NCI-H1417 (cell line): ENCODE data around the gene GEN1.
"Not testable (repeated sequence)": the region's sequence is repeated elsewhere in the genome, so short reads cannot be mapped to it uniquely, and the experiment has no call there.

Source experiments
- DNase-seq, 3 experiments: peaks; one replicate each; lab custom pipeline; 2025; lab: John Stamatoyannopoulos, UW

GEN1 gene

DNA sequence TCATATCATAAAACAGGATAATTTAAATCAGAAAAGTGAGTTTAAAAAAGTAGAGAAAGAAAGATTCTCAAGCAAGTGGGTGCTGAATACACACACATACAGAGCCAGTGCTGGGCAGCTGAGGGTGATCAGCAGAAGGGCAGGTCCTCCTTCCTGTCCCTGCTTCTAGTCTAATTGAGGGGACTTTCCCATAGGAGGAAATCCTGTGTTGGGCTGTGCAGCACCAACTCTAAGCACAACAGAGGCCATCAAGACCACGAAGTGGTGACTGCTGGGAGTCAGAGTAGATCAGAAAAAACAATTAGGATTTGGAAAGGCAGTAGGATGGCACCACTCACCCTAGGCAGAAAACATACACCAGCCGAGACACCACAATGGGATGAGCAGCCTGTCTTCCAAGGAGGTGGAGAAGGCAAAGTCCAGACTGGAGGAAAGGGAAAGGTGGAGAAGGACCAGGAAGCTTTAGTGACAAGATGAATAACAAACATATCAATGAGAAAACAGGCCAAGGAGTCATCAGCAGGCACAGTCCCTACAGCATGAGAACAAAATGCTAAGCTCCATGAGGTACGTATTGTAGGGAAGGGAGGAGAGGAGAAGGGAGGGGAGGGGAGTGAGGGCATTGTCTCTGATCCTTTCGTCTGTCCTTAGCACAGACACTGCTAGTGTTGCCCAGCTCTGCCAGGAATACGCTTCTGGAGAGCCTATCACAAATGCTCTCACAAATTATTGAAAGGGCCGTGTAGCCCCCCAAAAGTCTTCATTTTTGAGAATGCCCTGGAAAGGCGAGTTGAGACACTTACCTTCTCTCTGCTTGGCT lies 45.6 kb downstream of the GEN1 start:
- DNase-seq: no peak

DNA sequence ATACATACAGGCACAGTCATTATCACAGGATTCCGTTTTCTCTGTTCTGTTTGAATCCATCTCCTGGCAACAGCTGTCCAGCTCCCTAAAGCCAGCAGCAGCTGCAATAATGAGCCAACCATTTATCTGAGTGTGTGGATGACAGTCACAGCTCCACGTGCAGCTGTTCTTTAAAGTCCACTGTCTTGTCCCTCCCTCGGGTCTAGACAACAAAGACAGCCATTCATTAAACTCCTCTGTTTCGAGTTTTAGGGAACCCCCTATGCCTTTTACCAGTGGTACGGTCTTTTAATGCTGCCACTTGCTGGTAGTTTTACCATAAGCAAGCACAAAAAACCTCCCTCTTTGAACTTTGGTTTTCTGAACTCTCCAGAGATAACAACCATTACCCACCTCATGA lies 46.3 kb downstream of the GEN1 start:
- peak in 1 of 3 experiments; percentile 57 for DNase-seq

DNA sequence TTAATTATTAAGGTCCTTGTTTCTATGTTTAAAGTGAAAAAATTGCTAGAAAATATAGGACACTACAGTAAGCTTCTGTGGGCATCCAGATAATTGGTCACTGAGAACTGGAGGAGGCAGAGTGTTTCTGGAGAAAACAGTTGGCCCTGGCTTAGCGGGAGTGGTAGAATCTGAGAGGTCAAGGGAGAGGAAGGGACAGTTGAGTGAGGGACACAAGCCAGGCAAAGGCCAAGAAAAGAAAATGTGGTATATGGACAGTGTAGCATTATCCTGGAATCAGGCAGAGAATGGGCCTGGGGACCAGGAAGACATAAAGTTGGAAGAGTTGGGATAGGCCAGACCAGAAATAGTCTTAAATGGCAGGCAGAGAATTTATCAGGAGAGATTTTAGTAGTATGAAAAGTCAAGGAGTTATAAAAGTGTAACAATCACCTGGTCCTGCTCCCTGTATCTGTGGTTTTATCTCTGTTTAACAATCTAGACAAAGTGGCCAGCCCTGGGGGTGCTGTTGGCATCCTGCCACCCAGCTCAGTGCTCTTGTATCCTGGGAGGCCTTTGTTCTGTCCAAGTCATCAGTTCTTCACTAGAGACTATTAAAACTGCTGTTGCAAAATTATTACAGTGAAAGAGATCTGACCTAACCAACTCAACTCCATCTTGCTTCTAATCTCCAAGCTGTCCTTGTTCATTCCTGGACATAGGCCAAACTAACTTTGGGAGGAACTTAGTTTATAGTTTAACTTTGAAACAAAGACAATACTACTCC lies 46.9 kb downstream of the GEN1 start:
- peak in 2 of 3 experiments; percentile 26 to 34 for DNase-seq

DNA sequence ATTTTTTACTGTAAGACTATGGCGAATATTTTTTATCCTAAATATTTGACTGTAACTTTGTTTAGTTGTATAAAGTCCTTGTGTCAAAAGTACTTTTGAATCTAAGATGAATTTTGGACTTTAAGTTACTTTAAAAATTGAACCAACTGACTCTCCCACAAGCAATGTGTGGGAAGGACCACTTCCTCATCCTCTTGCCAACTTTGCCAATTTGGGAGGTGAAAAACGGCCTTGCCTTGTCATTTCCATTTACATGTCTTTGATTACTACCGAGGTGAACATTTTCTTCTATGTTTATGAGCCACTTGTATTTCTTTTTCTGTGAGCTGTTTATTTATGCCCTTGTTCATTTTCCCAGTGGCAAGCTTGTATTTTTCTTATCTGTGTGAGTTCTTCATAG lies 49.6 kb downstream of the GEN1 start:
- DNase-seq: no peak

- no peak for DNase-seq
These were observed 50.4 kb downstream of the GEN1 start for GRCh38 chr2:17804358-17804757.

DNA sequence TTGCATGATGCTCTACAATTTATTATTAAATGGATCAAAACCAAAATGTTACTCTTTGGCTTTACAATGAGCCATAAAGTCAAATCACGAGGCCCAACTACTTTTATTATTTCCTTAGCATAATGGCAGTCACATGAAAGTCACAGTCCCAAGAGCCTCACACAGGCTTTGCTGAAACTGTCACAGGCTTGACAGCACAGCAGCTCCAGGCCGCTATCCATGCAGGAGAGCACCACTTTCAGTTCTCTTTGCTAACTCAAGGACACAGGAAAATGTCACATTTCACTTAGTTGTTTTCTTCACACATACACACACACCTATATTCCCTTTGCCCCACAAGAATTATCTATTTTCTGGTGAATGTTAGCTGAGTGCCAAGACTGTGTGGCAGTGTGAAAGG lies 51.2 kb downstream of the GEN1 start:
- DNase-seq: no peak

DNA sequence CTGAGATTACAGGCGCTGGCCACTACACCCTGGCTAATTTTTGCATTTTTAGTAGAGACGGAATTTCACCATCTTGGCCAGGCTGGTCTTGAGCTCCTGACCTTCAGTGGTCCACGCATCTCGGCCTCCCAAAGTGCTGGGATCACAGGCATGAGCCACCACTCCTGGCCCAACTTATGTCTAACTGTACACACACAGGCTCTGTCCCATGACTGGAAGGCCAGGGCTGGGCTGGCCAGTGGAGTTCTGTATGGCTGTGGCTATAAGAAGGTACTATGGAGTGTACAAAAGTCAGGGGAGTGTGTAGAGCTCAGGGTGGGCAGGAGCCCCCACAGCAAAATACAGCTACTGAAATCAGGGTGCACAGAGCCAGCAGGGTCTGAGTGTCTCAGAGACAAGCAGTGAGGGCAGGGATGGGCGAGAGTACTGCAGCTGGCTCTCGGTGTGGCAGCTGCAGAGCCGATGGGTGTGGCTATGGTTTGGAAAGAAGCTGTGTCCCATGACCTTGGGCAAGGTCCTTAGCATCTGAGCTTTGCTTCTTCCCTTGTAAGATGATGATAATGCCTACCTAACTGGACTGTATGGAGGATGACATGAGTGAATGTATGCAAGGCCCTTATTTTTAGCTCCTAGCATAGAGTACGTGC lies 51.9 kb downstream of the GEN1 start:
- DNase-seq: no peak

DNA sequence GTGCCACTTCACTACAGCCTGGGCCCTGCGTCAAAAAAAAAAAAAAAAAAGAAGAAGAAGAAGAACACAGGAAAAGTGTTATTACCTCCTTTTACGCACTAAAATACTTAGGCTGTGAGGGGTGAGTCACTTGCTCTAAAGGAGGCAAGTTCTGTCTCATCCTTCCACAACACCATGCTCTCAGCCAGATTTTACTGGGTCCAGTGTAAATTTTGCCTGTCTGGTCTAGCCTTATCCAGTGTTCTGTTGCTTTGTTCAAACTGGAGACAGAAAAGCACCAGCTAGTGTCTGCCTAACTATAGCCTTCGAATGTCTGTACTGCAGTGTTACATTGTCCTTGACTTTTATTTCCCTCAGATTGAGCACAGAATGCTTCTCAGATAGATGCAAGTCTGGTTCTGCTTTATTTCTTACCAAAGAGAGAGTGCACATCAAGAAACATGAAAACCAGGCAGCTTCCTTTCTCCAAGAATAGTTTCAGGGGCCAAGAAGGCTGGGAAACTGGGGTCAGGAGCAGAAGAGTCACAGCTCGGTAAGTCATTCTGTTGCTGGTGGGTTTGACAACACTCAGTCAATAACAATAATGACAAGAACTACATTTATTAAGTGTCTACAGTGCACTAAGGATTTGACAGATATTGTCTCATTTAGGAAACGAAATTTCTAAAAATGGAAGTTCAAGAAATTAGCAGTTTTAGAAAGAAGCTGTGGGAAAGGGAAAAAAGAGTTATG lies 59.2 kb downstream of the GEN1 start:
- DNase-seq: no peak

GRCh38 chr2:17813742-17814473 lies 60.0 kb downstream of the GEN1 start:
- no peak for DNase-seq

- no peak for DNase-seq
These were observed 60.7 kb downstream of the GEN1 start for GRCh38 chr2:17814601-17815000.

GRCh38 chr2:17815468-17816184 lies 61.7 kb downstream of the GEN1 start:
- no peak for DNase-seq

DNA sequence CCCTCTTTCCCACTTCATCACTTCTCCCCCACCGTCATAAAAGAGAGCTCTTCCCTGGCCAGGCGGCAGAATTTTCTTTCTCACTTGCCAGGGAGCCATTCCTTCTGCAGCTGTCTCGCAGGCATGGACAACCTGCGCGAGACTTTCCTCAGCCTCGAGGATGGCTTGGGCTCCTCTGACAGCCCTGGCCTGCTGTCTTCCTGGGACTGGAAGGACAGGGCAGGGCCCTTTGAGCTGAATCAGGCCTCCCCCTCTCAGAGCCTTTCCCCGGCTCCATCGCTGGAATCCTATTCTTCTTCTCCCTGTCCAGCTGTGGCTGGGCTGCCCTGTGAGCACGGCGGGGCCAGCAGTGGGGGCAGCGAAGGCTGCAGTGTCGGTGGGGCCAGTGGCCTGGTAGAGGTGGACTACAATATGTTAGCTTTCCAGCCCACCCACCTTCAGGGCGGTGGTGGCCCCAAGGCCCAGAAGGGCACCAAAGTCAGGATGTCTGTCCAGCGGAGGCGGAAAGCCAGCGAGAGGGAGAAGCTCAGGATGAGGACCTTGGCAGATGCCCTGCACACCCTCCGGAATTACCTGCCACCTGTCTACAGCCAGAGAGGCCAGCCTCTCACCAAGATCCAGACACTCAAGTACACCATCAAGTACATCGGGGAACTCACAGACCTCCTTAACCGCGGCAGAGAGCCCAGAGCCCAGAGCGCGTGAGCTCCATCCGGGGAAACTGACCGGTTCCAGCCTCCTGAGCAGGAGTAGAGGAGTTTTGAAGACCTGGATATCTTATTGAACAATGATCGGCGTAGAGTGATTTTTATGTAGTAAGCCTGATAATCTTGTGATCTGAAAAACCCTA lies 62.7 kb downstream of the GEN1 start, which contains the start of gene MSGN1:
MSGN1 (plus strand) TSS at position 65 of the 850 bp plus-strand sequence; CDS start at position 124, 59 bp downstream.
- DNase-seq: no peak

GRCh38 chr2:17818235-17818815 lies 64.4 kb downstream of the GEN1 start:
- no peak for DNase-seq

GRCh38 chr2:17821080-17821479 lies 67.1 kb downstream of the GEN1 start:
- no peak for DNase-seq

- no peak for DNase-seq
These were observed 67.9 kb downstream of the GEN1 start for GRCh38 chr2:17821535-17822444.

- no peak for DNase-seq
These were observed 68.6 kb downstream of the GEN1 start for GRCh38 chr2:17822445-17823117.

GRCh38 chr2:17823646-17824045 lies 69.7 kb downstream of the GEN1 start:
- DNase-seq: not testable (repeated sequence)

DNA sequence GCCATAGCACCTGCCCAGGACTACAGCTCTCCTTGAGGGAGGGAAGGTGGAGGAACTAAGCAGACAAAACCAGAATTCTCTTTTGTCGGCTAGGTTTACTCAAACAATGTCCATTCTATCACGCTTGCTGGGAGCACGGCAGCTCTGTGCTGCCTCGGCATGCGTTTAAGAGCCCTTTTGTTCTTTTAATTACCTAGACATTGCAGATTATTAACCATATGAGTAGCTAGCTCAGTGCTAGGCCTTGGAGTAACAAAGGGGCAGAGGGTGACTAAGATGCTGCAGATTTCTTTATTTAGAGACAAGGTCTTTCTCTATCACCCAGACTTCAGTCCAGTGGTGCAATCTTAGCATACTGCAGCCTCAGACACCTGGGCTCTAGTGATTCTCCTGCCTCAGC lies 73.4 kb downstream of the GEN1 start:
- DNase-seq: peak in 1 of 3 experiments; percentile 35
